Peyer's patch (tissue), 4 donors: ENCODE data around the gene SERPINB10.
A peak's percentile ranks its signal among the peaks of the same experiment; 100 is the strongest.

Experiments
- CTCF ChIP-seq, 6 experiments: fragments of 450-650 bp in 4 of 6; fragments of 200-600 bp in 2 of 6; sonication (generic) in 1 of 6; IDR thresholded peaks; one replicate each; pipeline ENCODE4 v1.5.1; 2017 to 2019; ENCODE audit warnings: antibody characterized with exemption in 6 of 6, mild to moderate bottlenecking in 3 of 6, moderate library complexity in 1 of 6
- POLR2A ChIP-seq, 2 donors: fragments of 450-650 bp; IDR thresholded peaks; one replicate each; pipeline ENCODE4 v1.5.1; 2017; ENCODE audit warnings: antibody characterized with exemption in 2 of 2, mild to moderate bottlenecking in 2 of 2, moderate library complexity in 2 of 2

DNA sequence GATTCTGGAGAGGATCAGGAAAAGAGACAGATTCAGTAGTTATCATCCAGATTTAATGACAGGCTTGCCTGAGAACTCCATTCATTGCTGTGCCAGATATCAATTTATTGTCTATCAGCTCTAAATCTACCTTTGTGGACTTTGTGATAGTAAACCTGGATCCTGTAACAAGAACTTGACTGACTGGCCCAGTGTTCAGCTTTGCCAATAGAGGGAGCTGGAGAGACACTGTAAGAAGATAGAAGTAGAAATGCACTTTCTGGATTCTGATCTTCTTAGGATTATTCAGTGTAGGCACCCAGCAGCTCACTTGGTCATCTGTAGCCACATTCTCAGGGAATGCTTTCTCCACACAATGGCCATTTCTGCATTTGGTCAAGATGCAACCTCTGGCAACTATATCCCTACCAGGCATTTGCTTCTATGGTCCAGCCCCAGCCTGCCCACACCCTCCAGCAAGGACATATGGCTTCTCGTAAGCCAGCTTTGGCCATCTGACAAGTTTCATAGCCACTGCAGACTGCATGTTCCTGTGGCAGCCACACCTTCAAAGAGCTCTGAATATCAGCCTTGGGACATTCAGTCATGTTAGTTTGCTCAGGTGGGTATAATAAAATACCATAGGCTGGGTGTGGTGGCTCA, 56.0 kb downstream of the SERPINB10 start:
- peak; percentile 22 to 95 (median 84) for TF ChIP-seq CTCF (IDR thresholded peaks at IDR 0.05)
- TF ChIP-seq POLR2A (IDR thresholded peaks at IDR 0.05): no peak
